AG08395 (cell line): Measurements from ENCODE around the gene EWSR1.
A peak's percentile ranks its signal among the peaks of the same experiment; 100 is the strongest.

Experiments
- DNase-seq: peaks from one replicate; pipeline ENCODE4 v3.0.0; 2012; ENCODE audit warnings: mixed read lengths, low spot score

Gene EWSR1

GRCh38 chr22:29306835-29307595 is 38.9 kb downstream of the EWSR1 start:
- DNase-seq: peak; percentile 80

GRCh38 chr22:29307596-29308147 is 39.6 kb downstream of the EWSR1 start:
- no peak for DNase-seq

- DNase-seq: no peak
These were observed 40.2 kb downstream of the EWSR1 start for GRCh38 chr22:29308148-29308790.

GRCh38 chr22:29308791-29309262 is 40.8 kb downstream of the EWSR1 start:
- DNase-seq: peak; percentile 70

GRCh38 chr22:29309332-29310064 is 41.4 kb downstream of the EWSR1 start:
- DNase-seq: no peak

- DNase-seq: no peak
These were observed 42.2 kb downstream of the EWSR1 start for GRCh38 chr22:29310065-29310862.

GRCh38 chr22:29310863-29311339 is 42.8 kb downstream of the EWSR1 start:
- DNase-seq: peak; percentile 99

GRCh38 chr22:29311464-29312217 is 43.6 kb downstream of the EWSR1 start:
- DNase-seq: peak; percentile 33

- DNase-seq: no peak
These were observed 44.4 kb downstream of the EWSR1 start for GRCh38 chr22:29312218-29313125.

- peak; percentile 44 for DNase-seq
These were observed 45.1 kb downstream of the EWSR1 start for GRCh38 chr22:29313126-29313575.

GRCh38 chr22:29313576-29314466 is 45.8 kb downstream of the EWSR1 start:
- no peak for DNase-seq

- no peak for DNase-seq
These were observed 46.6 kb downstream of the EWSR1 start for GRCh38 chr22:29314537-29315285.

GRCh38 chr22:29315286-29316140 is 47.4 kb downstream of the EWSR1 start, which contains the start of gene RASL10A:
TSS of gene RASL10A (minus strand) at chr22:29315697. CDS start at chr22:29315246, 451 bp downstream.
- DNase-seq: no peak

GRCh38 chr22:29316141-29316828 is 48.2 kb downstream of the EWSR1 start:
- DNase-seq: no peak

GRCh38 chr22:29317827-29318454 is 49.9 kb downstream of the EWSR1 start:
- DNase-seq: no peak

GRCh38 chr22:29319072-29319471 is 51.0 kb downstream of the EWSR1 start:
- DNase-seq: no peak
